DOHH2 (cell line): Measurements from ENCODE around the gene ARHGEF39.

ENCODE experiments used
- EZH2phosphoT487 ChIP-seq: fragments of 200-600 bp; sonication (generic); IDR thresholded peaks from 2 replicates; pipeline ENCODE4 v1.6.1; 2017; ENCODE audit warnings: borderline replicate concordance, mild to moderate bottlenecking, antibody characterized with exemption, low read length, moderate library complexity, mixed read lengths
- TF ChIP-seq, protein P1 (sequence below): fragments of 200-600 bp; sonication (generic); IDR thresholded peaks from one replicate; pipeline ENCODE4 v1.5.1; 2014; ENCODE audit warnings: antibody characterized with exemption, mild to moderate bottlenecking, low read depth, low read length; ENCODE audit not compliant: poor library complexity, severe bottlenecking

DNA sequence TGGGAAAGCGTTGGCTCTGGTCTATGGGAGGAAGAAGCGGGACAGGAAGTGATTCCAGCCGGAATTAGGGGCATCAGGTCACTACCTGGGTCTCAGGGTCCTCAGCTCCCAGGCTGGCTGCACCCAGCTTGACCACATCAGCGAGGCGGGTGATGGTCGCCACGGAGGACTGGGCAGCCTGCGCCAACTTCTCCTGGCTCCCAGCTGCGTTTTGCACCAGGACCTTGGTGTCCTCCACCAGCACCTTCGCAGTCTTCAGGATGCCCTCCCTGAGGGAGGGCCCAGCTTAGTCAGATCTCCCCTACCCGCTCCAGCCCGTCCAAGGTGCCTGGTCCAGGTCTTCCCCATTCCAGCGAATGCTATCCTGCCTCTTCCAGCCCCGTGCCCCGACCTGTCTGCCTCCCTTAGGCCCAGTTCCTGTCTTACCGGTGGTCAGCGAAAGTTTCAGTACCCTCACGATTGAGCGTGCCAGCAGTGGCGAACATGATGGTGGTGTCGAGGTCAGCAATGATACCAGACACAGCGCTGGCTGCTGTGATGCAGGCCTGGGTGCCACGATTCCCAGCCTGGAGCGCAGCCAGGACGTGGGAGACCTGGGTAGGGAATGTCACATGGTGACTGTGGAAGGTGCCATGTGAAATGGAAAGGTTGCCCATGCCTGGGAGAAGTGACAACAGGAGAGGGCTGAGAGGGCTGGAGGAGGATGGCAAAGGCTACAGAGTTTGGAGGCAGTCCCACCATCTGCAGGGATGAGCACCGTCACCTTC, 39.1 kb upstream of the ARHGEF39 start:
- TF ChIP-seq, protein P1, sequence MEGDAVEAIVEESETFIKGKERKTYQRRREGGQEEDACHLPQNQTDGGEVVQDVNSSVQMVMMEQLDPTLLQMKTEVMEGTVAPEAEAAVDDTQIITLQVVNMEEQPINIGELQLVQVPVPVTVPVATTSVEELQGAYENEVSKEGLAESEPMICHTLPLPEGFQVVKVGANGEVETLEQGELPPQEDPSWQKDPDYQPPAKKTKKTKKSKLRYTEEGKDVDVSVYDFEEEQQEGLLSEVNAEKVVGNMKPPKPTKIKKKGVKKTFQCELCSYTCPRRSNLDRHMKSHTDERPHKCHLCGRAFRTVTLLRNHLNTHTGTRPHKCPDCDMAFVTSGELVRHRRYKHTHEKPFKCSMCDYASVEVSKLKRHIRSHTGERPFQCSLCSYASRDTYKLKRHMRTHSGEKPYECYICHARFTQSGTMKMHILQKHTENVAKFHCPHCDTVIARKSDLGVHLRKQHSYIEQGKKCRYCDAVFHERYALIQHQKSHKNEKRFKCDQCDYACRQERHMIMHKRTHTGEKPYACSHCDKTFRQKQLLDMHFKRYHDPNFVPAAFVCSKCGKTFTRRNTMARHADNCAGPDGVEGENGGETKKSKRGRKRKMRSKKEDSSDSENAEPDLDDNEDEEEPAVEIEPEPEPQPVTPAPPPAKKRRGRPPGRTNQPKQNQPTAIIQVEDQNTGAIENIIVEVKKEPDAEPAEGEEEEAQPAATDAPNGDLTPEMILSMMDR: no peak
- no peak for TF ChIP-seq EZH2phosphoT487
